Stimulated activated naive CD4-positive, alpha-beta T cell (primary cell): ENCODE data around the gene SIX5.
"Not testable (repeated sequence)": the region's sequence is repeated elsewhere in the genome, so short reads cannot be mapped to it uniquely, and the experiment has no call there.

ENCODE experiments used
- DNase-seq, 6 experiments: peaks; one replicate each; lab custom pipeline; 2025; lab: John Stamatoyannopoulos, UW

The SIX5 gene

GRCh38 chr19:45768984-45769782, at the start of gene SIX5:
Gene SIX5 (minus strand): TSS chr19:45769252. CDS start chr19:45768844, 408 bp downstream.
- DNase-seq, result peak; percentile 80 to 91 (median 90)

GRCh38 chr19:45817725-45818301, 48.8 kb upstream of the SIX5 start:
- DNase-seq, result peak in 1 of 6 experiments; percentile 16

GRCh38 chr19:45817010-45817724, 48.1 kb upstream of the SIX5 start:
- DNase-seq, result peak; percentile 85 to 94 (median 92)

- peak in 1 of 6 experiments; percentile 43 for DNase-seq
Measured at GRCh38 chr19:45816236-45817009, 47.4 kb upstream of the SIX5 start.

GRCh38 chr19:45815481-45816216, 46.6 kb upstream of the SIX5 start:
- DNase-seq, result peak in 2 of 6 experiments; percentile 9 to 28

- peak in 1 of 6 experiments; percentile 11 for DNase-seq
Measured at GRCh38 chr19:45814851-45815480, 45.9 kb upstream of the SIX5 start, which contains the start of gene RSPH6A. Gene RSPH6A (minus strand): TSS chr19:45815308. CDS start chr19:45815176, 132 bp downstream.

GRCh38 chr19:45814166-45814780, 45.2 kb upstream of the SIX5 start:
- DNase-seq, result no peak

- DNase-seq, result no peak
Measured at GRCh38 chr19:45812297-45812696, 43.2 kb upstream of the SIX5 start.

- no peak for DNase-seq
Measured at GRCh38 chr19:45809643-45810159, 40.6 kb upstream of the SIX5 start.

- no peak for DNase-seq
Measured at GRCh38 chr19:45805719-45806118, 36.7 kb upstream of the SIX5 start.

- no peak for DNase-seq
Measured at GRCh38 chr19:45804959-45805230, 35.8 kb upstream of the SIX5 start.

GRCh38 chr19:45804140-45804958, 35.3 kb upstream of the SIX5 start:
- no peak for DNase-seq

- no peak for DNase-seq
Measured at GRCh38 chr19:45801603-45802175, 32.6 kb upstream of the SIX5 start.

GRCh38 chr19:45800070-45800553, 31.1 kb upstream of the SIX5 start:
- DNase-seq, result no peak

- DNase-seq, result not testable (repeated sequence)
Measured at GRCh38 chr19:45799541-45799940, 30.5 kb upstream of the SIX5 start.

GRCh38 chr19:45798995-45799517, 30.0 kb upstream of the SIX5 start:
- DNase-seq, result peak; percentile 23 to 69 (median 50)

GRCh38 chr19:45794627-45795026, 25.6 kb upstream of the SIX5 start:
- no peak for DNase-seq

- no peak for DNase-seq
Measured at GRCh38 chr19:45793876-45794275, 24.8 kb upstream of the SIX5 start.

GRCh38 chr19:45793178-45793564, 24.1 kb upstream of the SIX5 start:
- DNase-seq, result no peak
